ENCODE data around the gene CYB5RL.
"Not testable (repeated sequence)": the region's sequence is repeated elsewhere in the genome, so short reads cannot be mapped to it uniquely, and the experiment has no call there.

Gene CYB5RL

DNA sequence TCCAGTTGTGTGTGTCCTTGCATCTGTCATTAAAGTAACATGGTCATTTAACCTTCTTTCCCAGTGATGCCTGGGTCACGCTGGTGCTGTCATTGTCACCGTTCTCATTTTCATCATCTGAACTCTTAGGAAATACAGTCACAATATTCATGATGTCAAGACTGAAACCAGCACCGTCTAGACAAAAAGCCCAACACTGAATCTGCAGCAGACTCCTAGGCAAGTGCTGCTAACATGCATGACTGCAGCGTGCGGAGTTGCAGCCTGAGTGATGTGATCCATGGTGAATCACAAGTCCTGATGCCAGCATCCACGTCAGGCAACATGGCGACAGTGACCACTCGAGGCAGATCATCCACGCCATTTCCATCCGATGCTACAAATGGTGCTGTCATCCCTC is 37.8 kb upstream of the CYB5RL start:
- Histone ChIP-seq H3K9me2 (replicated peaks; ENCODE audit: low read depth, low read length) (no peaks in the 10 kb centered on the region), H3K4me1 (ENCODE audit: insufficient read depth, low read length, poor library complexity, severe bottlenecking) (no peaks in the 10 kb centered on the region), H3K9me3 (ENCODE audit: insufficient read depth, low read depth, low read length) (no peaks in the 10 kb centered on the region), H3K4me3 (ENCODE audit: low read length, poor library complexity, severe bottlenecking) (no peak overlapping the region), H3K9ac (ENCODE audit: low read depth, low read length, poor library complexity, severe bottlenecking) (no peak overlapping the region), H3K79me2 (ENCODE audit: insufficient read depth, low read length) (no peaks in the 10 kb centered on the region), H3K4me2 (ENCODE audit: low read depth, low read length, poor library complexity, severe bottlenecking) (no peak overlapping the region), H3K36me3 (ENCODE audit: insufficient read depth, low read length) (peaks cover 51% of the 10 kb centered on the region; the same call in 1 of the 2 replicates), H3F3A (ENCODE audit: low read depth) (no peaks in the 10 kb centered on the region), H4K20me1 (ENCODE audit: insufficient read depth, low read length, poor library complexity, severe bottlenecking) (no peaks in the 10 kb centered on the region), H2AFZ (ENCODE audit: low read length) (no peak overlapping the region), H3K27me3 (ENCODE audit: insufficient read depth, low read length, poor library complexity, severe bottlenecking) (no peaks in the 10 kb centered on the region)
- TF ChIP-seq, protein P1, sequence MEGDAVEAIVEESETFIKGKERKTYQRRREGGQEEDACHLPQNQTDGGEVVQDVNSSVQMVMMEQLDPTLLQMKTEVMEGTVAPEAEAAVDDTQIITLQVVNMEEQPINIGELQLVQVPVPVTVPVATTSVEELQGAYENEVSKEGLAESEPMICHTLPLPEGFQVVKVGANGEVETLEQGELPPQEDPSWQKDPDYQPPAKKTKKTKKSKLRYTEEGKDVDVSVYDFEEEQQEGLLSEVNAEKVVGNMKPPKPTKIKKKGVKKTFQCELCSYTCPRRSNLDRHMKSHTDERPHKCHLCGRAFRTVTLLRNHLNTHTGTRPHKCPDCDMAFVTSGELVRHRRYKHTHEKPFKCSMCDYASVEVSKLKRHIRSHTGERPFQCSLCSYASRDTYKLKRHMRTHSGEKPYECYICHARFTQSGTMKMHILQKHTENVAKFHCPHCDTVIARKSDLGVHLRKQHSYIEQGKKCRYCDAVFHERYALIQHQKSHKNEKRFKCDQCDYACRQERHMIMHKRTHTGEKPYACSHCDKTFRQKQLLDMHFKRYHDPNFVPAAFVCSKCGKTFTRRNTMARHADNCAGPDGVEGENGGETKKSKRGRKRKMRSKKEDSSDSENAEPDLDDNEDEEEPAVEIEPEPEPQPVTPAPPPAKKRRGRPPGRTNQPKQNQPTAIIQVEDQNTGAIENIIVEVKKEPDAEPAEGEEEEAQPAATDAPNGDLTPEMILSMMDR (conservative IDR thresholded peaks at IDR 0.05; ENCODE audit: low read length): no peak
- TF ChIP-seq EZH2phosphoT487 (IDR thresholded peaks at IDR 0.05; ENCODE audit: borderline replicate concordance): no peak

DNA sequence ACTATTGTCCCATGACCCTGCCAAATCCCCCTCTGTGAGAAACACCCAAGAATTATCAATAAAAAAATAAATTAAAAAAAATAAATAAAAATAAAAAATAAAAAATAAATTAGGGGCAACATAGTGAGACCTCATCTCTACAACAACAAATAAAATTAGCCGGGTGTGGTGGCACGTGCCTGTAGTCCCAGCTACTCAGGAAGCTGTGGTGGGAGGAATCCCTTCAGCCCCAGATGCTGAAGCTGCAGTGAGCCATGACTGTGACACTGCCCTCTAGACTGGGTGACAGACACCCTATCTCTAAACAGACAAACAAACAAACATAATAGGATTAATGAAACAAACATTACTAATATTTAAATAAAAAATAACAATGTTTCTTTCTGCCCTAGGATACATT is 34.5 kb upstream of the CYB5RL start:
- H2AFZ ChIP-seq (ENCODE audit: low read length): no peak overlapping the region
- H3K27me3 ChIP-seq (ENCODE audit: insufficient read depth, low read length, poor library complexity, severe bottlenecking): no peaks in the 10 kb centered on the region
- H3F3A ChIP-seq (ENCODE audit: low read depth): no peaks in the 10 kb centered on the region
- no peaks in the 10 kb centered on the region for H3K79me2 ChIP-seq (ENCODE audit: insufficient read depth, low read length)
- H3K9me2 ChIP-seq (replicated peaks; ENCODE audit: low read depth, low read length): no peaks in the 10 kb centered on the region
- peaks cover 31% of the 10 kb centered on the region; the same call in 1 of the 2 replicates for H3K36me3 ChIP-seq (ENCODE audit: insufficient read depth, low read length)
- no peaks in the 10 kb centered on the region for H3K9me3 ChIP-seq (ENCODE audit: insufficient read depth, low read depth, low read length)
- TF ChIP-seq, protein P1 (conservative IDR thresholded peaks at IDR 0.05; ENCODE audit: low read length): no peak
- no peak for TF ChIP-seq EZH2phosphoT487 (IDR thresholded peaks at IDR 0.05; ENCODE audit: borderline replicate concordance)
- no peaks in the 10 kb centered on the region for H4K20me1 ChIP-seq (ENCODE audit: insufficient read depth, low read length, poor library complexity, severe bottlenecking)
- no peak overlapping the region for H3K4me2 ChIP-seq (ENCODE audit: low read depth, low read length, poor library complexity, severe bottlenecking)
- no peaks in the 10 kb centered on the region for H3K4me1 ChIP-seq (ENCODE audit: insufficient read depth, low read length, poor library complexity, severe bottlenecking)
- H3K9ac ChIP-seq (ENCODE audit: low read depth, low read length, poor library complexity, severe bottlenecking): no peak overlapping the region
- H3K4me3 ChIP-seq (ENCODE audit: low read length, poor library complexity, severe bottlenecking): no peak overlapping the region

DNA sequence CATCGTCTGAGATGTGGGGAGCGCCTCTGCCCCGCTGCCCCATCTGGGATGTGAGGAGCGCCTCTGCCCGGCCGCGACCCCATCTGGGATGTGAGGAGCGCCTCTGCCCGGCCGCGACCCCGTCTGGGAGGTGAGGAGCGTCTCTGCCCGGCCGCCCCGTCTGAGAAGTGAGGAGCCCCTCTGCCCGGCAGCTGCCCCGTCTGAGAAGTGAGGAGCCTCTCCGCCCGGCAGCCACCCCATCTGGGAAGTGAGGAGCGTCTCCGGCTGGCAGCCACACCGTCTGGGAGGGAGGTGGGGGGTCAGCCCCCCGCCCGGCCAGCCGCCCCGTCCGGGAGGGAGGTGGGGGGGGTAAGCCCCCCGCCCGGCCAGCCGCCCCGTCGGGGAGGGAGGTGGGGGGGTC is 33.4 kb upstream of the CYB5RL start:
- H3F3A ChIP-seq (ENCODE audit: low read depth); H3K27me3 ChIP-seq (ENCODE audit: insufficient read depth, low read length, poor library complexity, severe bottlenecking); H3K4me3 ChIP-seq (ENCODE audit: low read length, poor library complexity, severe bottlenecking); H3K9ac ChIP-seq (ENCODE audit: low read depth, low read length, poor library complexity, severe bottlenecking); H4K20me1 ChIP-seq (ENCODE audit: insufficient read depth, low read length, poor library complexity, severe bottlenecking); H3K4me2 ChIP-seq (ENCODE audit: low read depth, low read length, poor library complexity, severe bottlenecking); H3K9me3 ChIP-seq (ENCODE audit: insufficient read depth, low read depth, low read length); H3K9me2 ChIP-seq (replicated peaks; ENCODE audit: low read depth, low read length); H3K4me1 ChIP-seq (ENCODE audit: insufficient read depth, low read length, poor library complexity, severe bottlenecking); H2AFZ ChIP-seq (ENCODE audit: low read length); H3K79me2 ChIP-seq (ENCODE audit: insufficient read depth, low read length): not testable (repeated sequence)
- H3K36me3 ChIP-seq (ENCODE audit: insufficient read depth, low read length): peaks cover 22% of the 10 kb centered on the region; the same call in 1 of the 2 replicates

DNA sequence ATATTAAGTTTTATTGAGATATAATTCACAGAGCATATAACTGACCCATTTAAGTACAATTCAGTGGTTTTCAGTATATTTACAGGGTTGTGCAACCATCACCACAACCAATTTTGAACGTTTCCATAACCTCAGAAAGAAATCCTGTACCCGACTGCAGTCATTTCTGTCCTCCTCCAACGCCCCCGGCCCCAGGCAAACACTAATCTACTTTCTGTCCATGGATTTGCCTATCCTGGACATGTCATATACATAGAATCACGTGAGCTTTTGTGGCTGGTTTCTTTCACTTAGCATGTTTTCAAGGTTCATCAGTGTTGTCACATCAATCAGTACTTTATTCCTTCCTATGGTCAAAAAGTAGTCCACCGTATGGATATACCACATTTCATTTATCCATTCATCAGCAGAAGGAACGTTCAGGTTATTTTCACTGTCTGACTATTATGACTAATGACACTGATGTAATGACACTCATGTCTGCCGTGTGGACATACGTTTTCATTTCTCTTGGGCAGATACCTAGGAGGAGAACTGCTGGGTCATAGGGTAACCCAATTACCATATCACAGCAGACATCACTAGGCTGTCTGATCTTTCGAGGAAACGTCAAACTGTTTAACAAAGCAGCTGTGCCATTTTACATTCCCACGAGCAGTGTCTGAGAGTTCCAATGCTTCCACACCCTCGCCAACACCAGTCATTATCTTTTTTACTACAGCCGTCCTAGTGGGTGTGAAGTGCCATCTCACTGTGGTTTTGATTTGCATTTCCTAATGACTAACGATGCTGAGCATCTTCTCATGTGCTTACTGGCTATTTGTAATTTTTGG is 30.9 kb upstream of the CYB5RL start:
- H2AFZ ChIP-seq (ENCODE audit: low read length): no peak overlapping the region
- no peak overlapping the region for H3K4me3 ChIP-seq (ENCODE audit: low read length, poor library complexity, severe bottlenecking)
- H3K4me1 ChIP-seq (ENCODE audit: insufficient read depth, low read length, poor library complexity, severe bottlenecking): no peaks in the 10 kb centered on the region
- no peak for TF ChIP-seq EZH2phosphoT487 (IDR thresholded peaks at IDR 0.05; ENCODE audit: borderline replicate concordance)
- TF ChIP-seq, protein P1 (conservative IDR thresholded peaks at IDR 0.05; ENCODE audit: low read length): no peak
- no peaks in the 10 kb centered on the region for H3K9me2 ChIP-seq (replicated peaks; ENCODE audit: low read depth, low read length)
- H3K9me3 ChIP-seq (ENCODE audit: insufficient read depth, low read depth, low read length): no peaks in the 10 kb centered on the region
- no peaks in the 10 kb centered on the region for H3F3A ChIP-seq (ENCODE audit: low read depth)
- H3K9ac ChIP-seq (ENCODE audit: low read depth, low read length, poor library complexity, severe bottlenecking): no peak overlapping the region
- no peaks in the 10 kb centered on the region for H3K79me2 ChIP-seq (ENCODE audit: insufficient read depth, low read length)
- H4K20me1 ChIP-seq (ENCODE audit: insufficient read depth, low read length, poor library complexity, severe bottlenecking): no peaks in the 10 kb centered on the region
- peaks cover 10% of the 10 kb centered on the region; the same call in 1 of the 2 replicates for H3K36me3 ChIP-seq (ENCODE audit: insufficient read depth, low read length)
- H3K4me2 ChIP-seq (ENCODE audit: low read depth, low read length, poor library complexity, severe bottlenecking): no peak overlapping the region
- no peaks in the 10 kb centered on the region for H3K27me3 ChIP-seq (ENCODE audit: insufficient read depth, low read length, poor library complexity, severe bottlenecking)
